Left ventricle myocardium inferior (tissue), 1 donor: Measurements from ENCODE around the gene CLIC1. TPM values are rescaled to one million over a fixed set of nuclear protein-coding genes. Genes with fewer than 3 reads are reported as not detected.

Experiments used
- DNase-seq: peaks from one replicate; pipeline ENCODE4 v3.0.0-alpha.2; 2020
- H3K27ac ChIP-seq: fragments of 200-600 bp; replicated peaks from 2 replicates; pipeline ENCODE4 v1.8.0; 2021
- H3K27me3 ChIP-seq: fragments of 200-600 bp; 2 replicates; pipeline ENCODE4 v1.8.0; 2021; ENCODE audit warnings: low read depth
- H3K36me3 ChIP-seq: fragments of 200-600 bp; 2 replicates; pipeline ENCODE4 v1.8.0; 2021
- H3K4me1 ChIP-seq: fragments of 200-600 bp; 2 replicates; pipeline ENCODE4 v1.8.0; 2021
- H3K4me3 ChIP-seq: fragments of 200-600 bp; 2 replicates; pipeline ENCODE4 v1.8.0; 2021; ENCODE audit warnings: mild to moderate bottlenecking, moderate library complexity
- H3K9me3 ChIP-seq: fragments of 200-600 bp; replicated peaks from 2 replicates; pipeline ENCODE4 v1.8.0; 2021
- intact Hi-C: fragments of 100-400 bp; cut with micrococcal nuclease; formaldehyde crosslinking; loops from one replicate; pipeline ENCODE4 v1.11.0; 2022
- total RNA-seq: library from RNA; stranded (reverse); fragmentation: NEBNext Ultra II Directional; extraction: Animal tissue kit (Norgen Biotek cat#: 25700); gene quantifications from one replicate; pipeline ENCODE4 v1.2.1, GENCODE V29; 2021
- TF ChIP-seq, protein P1 (sequence below): fragments of 200-600 bp; IDR thresholded peaks from 2 replicates; pipeline ENCODE4 v1.8.0; 2021; ENCODE audit warnings: antibody characterized with exemption, mild to moderate bottlenecking, borderline replicate concordance
- donor health status: DM: no; HTN: yes; CAD: no; lungs with severe emphysema.

The CLIC1 gene
- total RNA-seq, 1 donor from 2014 or later: 78.0 TPM

DNA sequence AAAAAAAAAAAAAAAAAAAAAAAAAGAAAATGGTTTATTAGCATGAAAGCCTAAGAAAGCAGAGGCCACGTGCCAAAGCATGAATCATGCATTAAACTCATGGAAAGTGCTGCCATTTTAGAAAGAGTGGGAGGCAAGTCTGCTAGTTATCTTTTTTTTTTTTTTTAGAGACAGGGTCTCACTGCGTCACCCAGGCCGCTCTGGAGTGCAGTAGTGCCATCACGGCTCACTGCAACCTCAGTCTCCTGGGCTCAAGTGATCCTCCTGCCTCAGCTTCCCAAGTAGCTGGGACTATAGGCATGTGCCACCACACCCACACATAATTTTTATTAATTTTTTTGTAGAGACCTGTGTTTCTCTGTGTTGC lies 35.6 kb upstream of the CLIC1 start:
- Histone ChIP-seq H3K27me3 (no peaks in the 10 kb centered on the region), H3K9me3 (no peaks in the 10 kb centered on the region), H3K4me1 (peaks cover 10% of the 10 kb centered on the region), H3K4me3 (no peak overlapping the region), H3K27ac (no peak overlapping the region), H3K36me3 (no peaks in the 10 kb centered on the region)
- DNase-seq: no peak
- TF ChIP-seq, protein P1, sequence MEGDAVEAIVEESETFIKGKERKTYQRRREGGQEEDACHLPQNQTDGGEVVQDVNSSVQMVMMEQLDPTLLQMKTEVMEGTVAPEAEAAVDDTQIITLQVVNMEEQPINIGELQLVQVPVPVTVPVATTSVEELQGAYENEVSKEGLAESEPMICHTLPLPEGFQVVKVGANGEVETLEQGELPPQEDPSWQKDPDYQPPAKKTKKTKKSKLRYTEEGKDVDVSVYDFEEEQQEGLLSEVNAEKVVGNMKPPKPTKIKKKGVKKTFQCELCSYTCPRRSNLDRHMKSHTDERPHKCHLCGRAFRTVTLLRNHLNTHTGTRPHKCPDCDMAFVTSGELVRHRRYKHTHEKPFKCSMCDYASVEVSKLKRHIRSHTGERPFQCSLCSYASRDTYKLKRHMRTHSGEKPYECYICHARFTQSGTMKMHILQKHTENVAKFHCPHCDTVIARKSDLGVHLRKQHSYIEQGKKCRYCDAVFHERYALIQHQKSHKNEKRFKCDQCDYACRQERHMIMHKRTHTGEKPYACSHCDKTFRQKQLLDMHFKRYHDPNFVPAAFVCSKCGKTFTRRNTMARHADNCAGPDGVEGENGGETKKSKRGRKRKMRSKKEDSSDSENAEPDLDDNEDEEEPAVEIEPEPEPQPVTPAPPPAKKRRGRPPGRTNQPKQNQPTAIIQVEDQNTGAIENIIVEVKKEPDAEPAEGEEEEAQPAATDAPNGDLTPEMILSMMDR: no peak
- intact Hi-C loops: no loop called here

- H3K4me1 ChIP-seq: peaks cover 10% of the 10 kb centered on the region
- DNase-seq: no peak
- intact Hi-C loops: no loop called here
- no peak overlapping the region for H3K27ac ChIP-seq
- no peaks in the 10 kb centered on the region for H3K36me3 ChIP-seq
- TF ChIP-seq, protein P1: no peak
- no peak overlapping the region for H3K4me3 ChIP-seq
- no peaks in the 10 kb centered on the region for H3K27me3 ChIP-seq
- no peaks in the 10 kb centered on the region for H3K9me3 ChIP-seq
Observed at GRCh38 chr6:31770860-31771259, 34.5 kb upstream of the CLIC1 start.

GRCh38 chr6:31769684-31770371 lies 33.5 kb upstream of the CLIC1 start:
- Histone ChIP-seq H3K4me1 (peaks cover 10% of the 10 kb centered on the region), H3K9me3 (no peaks in the 10 kb centered on the region), H3K36me3 (no peaks in the 10 kb centered on the region), H3K27ac (no peak overlapping the region), H3K4me3 (no peak overlapping the region), H3K27me3 (no peaks in the 10 kb centered on the region)
- TF ChIP-seq, protein P1: peak; percentile 77
- intact Hi-C loops: no loop called here
- DNase-seq: peak; percentile 70

DNA sequence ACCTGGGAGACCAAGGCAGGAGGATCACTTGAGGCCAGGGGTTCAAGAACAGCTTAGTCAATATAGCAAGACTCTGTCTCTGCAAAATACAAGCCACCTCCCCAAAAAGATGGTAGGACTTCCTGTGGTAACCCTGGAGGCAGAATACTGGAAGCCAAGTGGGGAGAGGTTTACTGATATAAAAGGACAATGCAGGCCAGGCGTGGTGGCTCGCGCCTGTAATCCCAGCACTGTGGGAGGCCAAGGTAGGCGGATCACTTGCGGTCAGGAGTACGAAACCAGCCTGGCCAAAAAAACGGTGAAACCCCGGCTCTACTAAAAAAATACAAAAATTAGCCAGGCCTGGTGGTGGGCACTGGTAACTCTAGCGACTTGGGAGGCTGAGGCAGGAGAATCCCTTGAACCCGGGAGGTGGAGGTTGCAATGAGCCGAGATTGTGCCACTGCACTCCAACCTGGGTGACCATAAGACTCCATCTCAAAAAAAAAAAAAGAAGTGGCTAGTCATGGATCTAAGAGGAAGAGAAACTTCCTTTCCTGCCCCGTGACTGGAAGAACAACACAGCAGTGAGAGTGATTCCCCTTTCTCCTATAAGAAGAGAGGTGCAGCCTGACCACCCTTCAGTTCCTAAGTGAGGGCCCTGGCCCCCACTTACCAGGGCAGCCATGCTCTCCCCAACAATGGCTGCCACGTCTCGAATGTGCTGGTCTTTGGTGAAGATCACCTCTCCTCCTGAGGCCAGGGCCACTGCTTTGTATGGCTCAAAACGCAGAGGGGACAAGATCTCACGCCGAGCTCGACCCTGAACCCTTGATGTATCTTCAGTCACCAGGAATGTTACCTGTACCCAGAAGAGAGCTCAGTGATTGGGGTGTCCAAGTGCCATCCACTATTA lies 32.3 kb upstream of the CLIC1 start:
- peaks cover 5% of the 10 kb centered on the region for H3K36me3 ChIP-seq
- no peaks in the 10 kb centered on the region for H3K27me3 ChIP-seq
- no peaks in the 10 kb centered on the region for H3K9me3 ChIP-seq
- peaks cover 15% of the 10 kb centered on the region for H3K4me1 ChIP-seq
- H3K27ac ChIP-seq: no peak overlapping the region
- H3K4me3 ChIP-seq: no peak overlapping the region
- DNase-seq: no peak
- intact Hi-C loops: no loop called here
- TF ChIP-seq, protein P1: no peak

DNA sequence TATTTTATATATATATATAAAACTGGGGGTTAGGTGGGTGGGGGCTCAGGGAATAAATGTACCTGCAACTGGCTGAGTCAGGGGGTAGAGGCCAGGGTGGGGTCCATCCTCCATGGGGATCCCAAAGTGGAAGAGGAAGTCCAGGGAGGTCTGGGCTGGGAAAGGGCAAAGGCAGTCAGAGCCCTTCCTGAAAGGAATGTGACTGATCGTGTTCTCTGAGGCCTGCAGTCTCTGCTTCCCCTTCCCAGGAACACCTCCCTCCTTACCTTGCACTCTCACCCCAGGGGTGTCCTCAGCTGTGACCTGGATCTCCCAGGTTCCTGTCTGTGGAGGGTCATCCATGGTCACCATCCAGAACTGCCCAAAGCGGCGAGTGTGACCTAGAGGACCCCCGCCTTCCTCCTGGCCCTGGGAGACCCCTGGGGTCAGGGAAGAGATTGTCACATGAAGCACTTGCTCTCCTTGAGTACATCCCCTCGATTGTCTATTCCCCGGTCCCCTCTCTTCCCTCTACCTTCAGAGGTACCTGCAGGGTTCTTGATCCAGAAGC lies 30.8 kb upstream of the CLIC1 start:
- H3K27ac ChIP-seq: no peak overlapping the region
- no peaks in the 10 kb centered on the region for H3K9me3 ChIP-seq
- TF ChIP-seq, protein P1: no peak
- intact Hi-C loops: no loop called here
- no peak overlapping the region for H3K4me3 ChIP-seq
- H3K36me3 ChIP-seq: peaks cover 5% of the 10 kb centered on the region
- H3K27me3 ChIP-seq: no peaks in the 10 kb centered on the region
- DNase-seq: no peak
- H3K4me1 ChIP-seq: peaks cover 20% of the 10 kb centered on the region
